GM06990 (cell line): ENCODE results near the gene CEACAM18.

Source experiments
- DNase-seq: peaks from one replicate; pipeline ENCODE4 v3.0.0-alpha.2; 2011; ENCODE audit not compliant: insufficient read length; ENCODE audit errors: extremely low read depth
- H3K27me3 ChIP-seq: replicated peaks from 2 replicates; pipeline ENCODE4 v1.6.0; 2011; ENCODE audit warnings: low read length; ENCODE audit not compliant: control insufficient read depth, insufficient read depth
- H3K36me3 ChIP-seq: 2 replicates; pipeline ENCODE4 v1.5.1; 2011; ENCODE audit warnings: low read length; ENCODE audit not compliant: control insufficient read depth, insufficient read depth
- H3K4me3 ChIP-seq: replicated peaks from 2 replicates; pipeline ENCODE4 v1.5.1; 2011; ENCODE audit warnings: low read depth, mild to moderate bottlenecking, control low read depth, low read length
- CTCF ChIP-seq: IDR thresholded peaks from 2 replicates; pipeline ENCODE4 v1.5.1; 2011; ENCODE audit warnings: low read length, control low read depth, mild to moderate bottlenecking, inconsistent platforms; ENCODE audit not compliant: insufficient read depth, poor library complexity, severe bottlenecking

The CEACAM18 gene

GRCh38 chr19:51514866-51515481 is 36.6 kb downstream of the CEACAM18 start:
- DNase-seq = no peak
- Histone ChIP-seq H3K36me3 (no peaks in the 10 kb centered on the region), H3K4me3 (no peak overlapping the region), H3K27me3 (no peaks in the 10 kb centered on the region; the same call in 1 of the 2 replicates)
- peak; percentile 77 for TF ChIP-seq CTCF

- TF ChIP-seq CTCF = no peak
- DNase-seq = no peak
- Histone ChIP-seq H3K27me3 (no peaks in the 10 kb centered on the region; the same call in none of the 2 replicates), H3K4me3 (no peak overlapping the region), H3K36me3 (no peaks in the 10 kb centered on the region)
Observed at GRCh38 chr19:51520728-51521127, 42.4 kb downstream of the CEACAM18 start.

GRCh38 chr19:51521357-51521756 is 43.0 kb downstream of the CEACAM18 start:
- Histone ChIP-seq H3K4me3 (no peak overlapping the region), H3K27me3 (no peaks in the 10 kb centered on the region; the same call in none of the 2 replicates), H3K36me3 (no peaks in the 10 kb centered on the region)
- no peak for TF ChIP-seq CTCF
- no peak for DNase-seq

GRCh38 chr19:51521781-51522180 is 43.4 kb downstream of the CEACAM18 start:
- H3K4me3 ChIP-seq = no peak overlapping the region
- DNase-seq = no peak
- TF ChIP-seq CTCF = no peak
- no peaks in the 10 kb centered on the region for H3K36me3 ChIP-seq
- no peaks in the 10 kb centered on the region; the same call in none of the 2 replicates for H3K27me3 ChIP-seq

GRCh38 chr19:51524666-51525264 is 46.4 kb downstream of the CEACAM18 start:
- Histone ChIP-seq H3K36me3 (no peaks in the 10 kb centered on the region), H3K27me3 (no peaks in the 10 kb centered on the region; the same call in none of the 2 replicates)
- DNase-seq = no peak

More at GRCh38 chr19:51524666-51525264, 46.4 kb downstream of the CEACAM18 start:
- TF ChIP-seq CTCF = no peak
- H3K4me3 ChIP-seq = no peak overlapping the region
